GM23338 (cell line): ENCODE measurements around the gene DIDO1. TPM values are rescaled to one million over a fixed set of nuclear protein-coding genes. Genes with fewer than 3 reads are reported as not detected.

Experiments
- ATAC-seq: fragments of 200-7000 bp; cut with Tn5 transposase; 3 replicates; pipeline ENCODE4 v1.9.1; 2020
- DNase-seq: peaks from one replicate; pipeline ENCODE4 v3.0.0-alpha.2; 2015; ENCODE audit warnings: low spot score
- H2AFZ ChIP-seq: fragments of 200-600 bp; sonication (generic); 2 replicates; pipeline ENCODE4 v1.8.0; 2016; ENCODE audit warnings: antibody characterized with exemption, mild to moderate bottlenecking, moderate library complexity
- H3F3A ChIP-seq: fragments of 200-600 bp; sonication (generic); replicated peaks from 2 replicates; pipeline ENCODE4 v1.8.0; 2017; ENCODE audit warnings: antibody characterized with exemption, mixed run types, low read depth
- H3K27ac ChIP-seq: fragments of 200-600 bp; sonication (generic); 2 replicates; pipeline ENCODE4 v1.6.1; 2016; ENCODE audit warnings: low read depth
- H3K27me3 ChIP-seq: fragments of 200-600 bp; sonication (generic); 2 replicates; pipeline ENCODE4 v1.8.0; 2016; ENCODE audit warnings: mild to moderate bottlenecking, mixed run types, moderate library complexity; ENCODE audit not compliant: insufficient read depth
- H3K36me3 ChIP-seq: fragments of 200-600 bp; sonication (generic); 2 replicates; pipeline ENCODE4 v1.8.0; 2016; ENCODE audit warnings: mild to moderate bottlenecking; ENCODE audit not compliant: insufficient read depth
- H3K4me1 ChIP-seq: fragments of 200-600 bp; sonication (generic); 2 replicates; pipeline ENCODE4 v1.8.0; 2016; ENCODE audit warnings: mild to moderate bottlenecking, moderate library complexity; ENCODE audit not compliant: insufficient read depth
- H3K4me2 ChIP-seq: fragments of 200-600 bp; sonication (generic); 2 replicates; pipeline ENCODE4 v1.7.1; 2017; ENCODE audit warnings: mixed run types
- H3K4me3 ChIP-seq: fragments of 200-600 bp; sonication (generic); 2 replicates; pipeline ENCODE4 v1.6.1; 2016; ENCODE audit warnings: mixed run types
- H3K79me2 ChIP-seq: fragments of 200-600 bp; sonication (generic); replicated peaks from 2 replicates; pipeline ENCODE4 v1.8.0; 2017; ENCODE audit warnings: mild to moderate bottlenecking; ENCODE audit not compliant: insufficient read depth
- H3K9me2 ChIP-seq: fragments of 200-600 bp; sonication (generic); 2 replicates; pipeline ENCODE4 v1.8.0; 2017; ENCODE audit not compliant: insufficient read depth
- H4K20me1 ChIP-seq: fragments of 200-600 bp; sonication (generic); replicated peaks from 2 replicates; pipeline ENCODE4 v1.8.0; 2017; ENCODE audit warnings: mild to moderate bottlenecking; ENCODE audit not compliant: insufficient read depth
- H3K27ac Mint-ChIP-seq: 2 replicates; pipeline ENCODE4 v1.8.0; 2020; ENCODE audit warnings: inconsistent platforms, mild to moderate bottlenecking, moderate library complexity, mixed read lengths
- H3K27me3 Mint-ChIP-seq: 3 replicates; pipeline ENCODE4 v1.8.0; 2022; ENCODE audit warnings: low read depth, mild to moderate bottlenecking, moderate library complexity, mixed read lengths, inconsistent platforms; ENCODE audit not compliant: insufficient read depth, poor library complexity
- H3K36me3 Mint-ChIP-seq: 3 replicates; pipeline ENCODE4 v1.8.0; 2021; ENCODE audit warnings: low read depth, mild to moderate bottlenecking, inconsistent platforms, moderate library complexity, mixed read lengths
- H3K4me1 Mint-ChIP-seq: 3 replicates; pipeline ENCODE4 v1.8.0; 2020; ENCODE audit warnings: mild to moderate bottlenecking, inconsistent platforms, mixed read lengths
- H3K4me3 Mint-ChIP-seq: 3 replicates; pipeline ENCODE4 v1.8.0; 2021; ENCODE audit warnings: moderate library complexity, mild to moderate bottlenecking, inconsistent platforms, mixed read lengths
- H3K9me3 Mint-ChIP-seq: 3 replicates; pipeline ENCODE4 v1.8.0; 2020; ENCODE audit warnings: moderate library complexity, mild to moderate bottlenecking, inconsistent platforms, mixed read lengths
- CREB1 ChIP-seq: fragments of 250-450 bp; sonication (Bioruptor Pico); IDR thresholded peaks from 2 replicates; pipeline ENCODE4 v1.5.0; 2020; ENCODE audit warnings: low read depth, mild to moderate bottlenecking, moderate library complexity
- EZH2 ChIP-seq: fragments of 200-600 bp; sonication (generic); IDR thresholded peaks from one replicate; pipeline ENCODE4 v1.8.0; 2017; ENCODE audit warnings: antibody characterized with exemption, mild to moderate bottlenecking, low read depth; ENCODE audit not compliant: unreplicated experiment
- EZH2phosphoT487 ChIP-seq: fragments of 200-600 bp; sonication (generic); IDR thresholded peaks from one replicate; pipeline ENCODE4 v1.8.1; 2018; ENCODE audit warnings: antibody characterized with exemption; ENCODE audit not compliant: unreplicated experiment
- JUNB ChIP-seq: IDR thresholded peaks from one replicate; pipeline ENCODE4 v1.6.1; 2016; ENCODE audit warnings: antibody characterized with exemption; ENCODE audit not compliant: unreplicated experiment
- NANOG ChIP-seq: IDR thresholded peaks from 2 replicates; pipeline ENCODE4 v1.6.1; 2016; ENCODE audit warnings: antibody characterized with exemption, borderline replicate concordance
- POLR2AphosphoS5 ChIP-seq: IDR thresholded peaks from 2 replicates; pipeline ENCODE4 v1.6.1; 2016; ENCODE audit warnings: antibody characterized with exemption, low read depth
- STAT1 ChIP-seq: IDR thresholded peaks from one replicate; pipeline ENCODE4 v1.6.1; 2016; ENCODE audit warnings: antibody characterized with exemption; ENCODE audit not compliant: unreplicated experiment
- ZNF114 ChIP-seq: fragments of 250-450 bp; sonication (Bioruptor Pico); IDR thresholded peaks from 2 replicates; pipeline ENCODE4 v1.5.0; 2020; ENCODE audit warnings: mild to moderate bottlenecking, moderate library complexity
- ZNF331 ChIP-seq: fragments of 250-450 bp; sonication (Bioruptor Pico); IDR thresholded peaks from 2 replicates; pipeline ENCODE4 v1.5.0; 2020; ENCODE audit warnings: low read depth, mild to moderate bottlenecking, moderate library complexity
- polyA plus RNA-seq: library from polyadenylated mRNA; unstranded; fragments of >200 nt; fragmentation: Nextera tagmentation; extraction: Ambion mirVana; gene quantifications from 2 replicates; pipeline ENCODE4 v1.2.1, GENCODE V29; 2016
- total RNA-seq: library from RNA; depleted of rRNA; stranded (reverse); fragments of >200 nt; shearing (Covaris generic); gene quantifications from 2 replicates; pipeline ENCODE4 v1.2.3, GENCODE V29; 2014
- TF ChIP-seq, protein P1 (sequence below): fragments of 250-450 bp; sonication (Bioruptor Pico); IDR thresholded peaks from 2 replicates; pipeline ENCODE4 v1.5.0; 2020; ENCODE audit warnings: mild to moderate bottlenecking, moderate library complexity
- TF ChIP-seq, protein P2 (sequence below): IDR thresholded peaks from one replicate; pipeline ENCODE4 v1.6.1; 2018; ENCODE audit warnings: antibody characterized with exemption; ENCODE audit not compliant: unreplicated experiment
- TF ChIP-seq, protein P3 (sequence below): IDR thresholded peaks from 2 replicates; pipeline ENCODE4 v1.6.1; 2016; ENCODE audit warnings: antibody characterized with exemption
- TF ChIP-seq, protein P4 (sequence below), 2 experiments: fragments of 200-600 bp in 1 of 2; sonication (generic) in 1 of 2; conservative IDR thresholded peaks; 2 replicates each; pipeline versions ENCODE4 v1.5.1 to v1.6.1; 2016 to 2017; ENCODE audit warnings: antibody characterized with exemption in 2 of 2, low read depth in 2 of 2, mild to moderate bottlenecking in 2 of 2, moderate library complexity in 1 of 2

The DIDO1 gene
- total and polyA plus RNA-seq, 2 experiments from 2014 or later, result 72.4 to 162 TPM

DNA sequence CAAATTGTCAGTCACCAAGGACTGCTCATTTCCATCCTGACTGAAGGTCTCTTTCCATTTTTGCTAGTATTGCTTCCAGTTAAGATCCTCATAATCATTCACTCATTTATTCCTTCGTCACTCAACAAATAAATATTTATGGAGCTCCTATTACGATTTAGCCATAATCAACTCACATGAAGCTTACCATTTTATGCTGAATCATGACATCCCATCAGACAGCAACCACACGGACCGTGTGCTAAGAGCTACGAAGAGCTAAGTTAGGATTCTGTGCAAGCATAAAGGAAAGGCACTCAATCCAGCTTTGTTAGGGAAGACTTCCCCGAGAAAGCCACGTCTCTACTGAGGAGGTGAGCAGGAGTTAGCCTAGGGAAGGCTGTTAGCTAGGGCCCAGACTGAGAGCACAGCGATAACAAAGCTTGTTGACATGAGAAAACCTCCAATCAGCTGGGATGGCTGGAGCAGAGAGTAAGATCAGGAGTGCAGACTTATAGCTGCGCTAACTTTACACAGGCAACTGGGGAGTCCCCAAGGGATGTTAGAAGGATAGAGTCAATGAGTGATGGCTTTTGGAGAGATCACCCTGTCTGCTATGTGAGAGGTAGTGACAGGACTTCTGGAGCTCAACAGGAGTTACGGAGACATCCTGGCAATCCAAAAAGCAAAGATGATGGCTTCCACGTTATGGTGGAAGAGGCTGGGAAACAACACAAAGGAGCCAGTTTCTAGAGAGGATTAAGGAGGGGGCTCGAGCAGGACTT lies 9.1 kb upstream of the DIDO1 start:
- H3K36me3 Mint-ChIP-seq, result peaks cover 13% of the 10 kb centered on the region
- H3K36me3 ChIP-seq, result peaks cover 26% of the 10 kb centered on the region
- H3K79me2 ChIP-seq, result peaks cover 95% of the 10 kb centered on the region
- TF ChIP-seq, protein P1, sequence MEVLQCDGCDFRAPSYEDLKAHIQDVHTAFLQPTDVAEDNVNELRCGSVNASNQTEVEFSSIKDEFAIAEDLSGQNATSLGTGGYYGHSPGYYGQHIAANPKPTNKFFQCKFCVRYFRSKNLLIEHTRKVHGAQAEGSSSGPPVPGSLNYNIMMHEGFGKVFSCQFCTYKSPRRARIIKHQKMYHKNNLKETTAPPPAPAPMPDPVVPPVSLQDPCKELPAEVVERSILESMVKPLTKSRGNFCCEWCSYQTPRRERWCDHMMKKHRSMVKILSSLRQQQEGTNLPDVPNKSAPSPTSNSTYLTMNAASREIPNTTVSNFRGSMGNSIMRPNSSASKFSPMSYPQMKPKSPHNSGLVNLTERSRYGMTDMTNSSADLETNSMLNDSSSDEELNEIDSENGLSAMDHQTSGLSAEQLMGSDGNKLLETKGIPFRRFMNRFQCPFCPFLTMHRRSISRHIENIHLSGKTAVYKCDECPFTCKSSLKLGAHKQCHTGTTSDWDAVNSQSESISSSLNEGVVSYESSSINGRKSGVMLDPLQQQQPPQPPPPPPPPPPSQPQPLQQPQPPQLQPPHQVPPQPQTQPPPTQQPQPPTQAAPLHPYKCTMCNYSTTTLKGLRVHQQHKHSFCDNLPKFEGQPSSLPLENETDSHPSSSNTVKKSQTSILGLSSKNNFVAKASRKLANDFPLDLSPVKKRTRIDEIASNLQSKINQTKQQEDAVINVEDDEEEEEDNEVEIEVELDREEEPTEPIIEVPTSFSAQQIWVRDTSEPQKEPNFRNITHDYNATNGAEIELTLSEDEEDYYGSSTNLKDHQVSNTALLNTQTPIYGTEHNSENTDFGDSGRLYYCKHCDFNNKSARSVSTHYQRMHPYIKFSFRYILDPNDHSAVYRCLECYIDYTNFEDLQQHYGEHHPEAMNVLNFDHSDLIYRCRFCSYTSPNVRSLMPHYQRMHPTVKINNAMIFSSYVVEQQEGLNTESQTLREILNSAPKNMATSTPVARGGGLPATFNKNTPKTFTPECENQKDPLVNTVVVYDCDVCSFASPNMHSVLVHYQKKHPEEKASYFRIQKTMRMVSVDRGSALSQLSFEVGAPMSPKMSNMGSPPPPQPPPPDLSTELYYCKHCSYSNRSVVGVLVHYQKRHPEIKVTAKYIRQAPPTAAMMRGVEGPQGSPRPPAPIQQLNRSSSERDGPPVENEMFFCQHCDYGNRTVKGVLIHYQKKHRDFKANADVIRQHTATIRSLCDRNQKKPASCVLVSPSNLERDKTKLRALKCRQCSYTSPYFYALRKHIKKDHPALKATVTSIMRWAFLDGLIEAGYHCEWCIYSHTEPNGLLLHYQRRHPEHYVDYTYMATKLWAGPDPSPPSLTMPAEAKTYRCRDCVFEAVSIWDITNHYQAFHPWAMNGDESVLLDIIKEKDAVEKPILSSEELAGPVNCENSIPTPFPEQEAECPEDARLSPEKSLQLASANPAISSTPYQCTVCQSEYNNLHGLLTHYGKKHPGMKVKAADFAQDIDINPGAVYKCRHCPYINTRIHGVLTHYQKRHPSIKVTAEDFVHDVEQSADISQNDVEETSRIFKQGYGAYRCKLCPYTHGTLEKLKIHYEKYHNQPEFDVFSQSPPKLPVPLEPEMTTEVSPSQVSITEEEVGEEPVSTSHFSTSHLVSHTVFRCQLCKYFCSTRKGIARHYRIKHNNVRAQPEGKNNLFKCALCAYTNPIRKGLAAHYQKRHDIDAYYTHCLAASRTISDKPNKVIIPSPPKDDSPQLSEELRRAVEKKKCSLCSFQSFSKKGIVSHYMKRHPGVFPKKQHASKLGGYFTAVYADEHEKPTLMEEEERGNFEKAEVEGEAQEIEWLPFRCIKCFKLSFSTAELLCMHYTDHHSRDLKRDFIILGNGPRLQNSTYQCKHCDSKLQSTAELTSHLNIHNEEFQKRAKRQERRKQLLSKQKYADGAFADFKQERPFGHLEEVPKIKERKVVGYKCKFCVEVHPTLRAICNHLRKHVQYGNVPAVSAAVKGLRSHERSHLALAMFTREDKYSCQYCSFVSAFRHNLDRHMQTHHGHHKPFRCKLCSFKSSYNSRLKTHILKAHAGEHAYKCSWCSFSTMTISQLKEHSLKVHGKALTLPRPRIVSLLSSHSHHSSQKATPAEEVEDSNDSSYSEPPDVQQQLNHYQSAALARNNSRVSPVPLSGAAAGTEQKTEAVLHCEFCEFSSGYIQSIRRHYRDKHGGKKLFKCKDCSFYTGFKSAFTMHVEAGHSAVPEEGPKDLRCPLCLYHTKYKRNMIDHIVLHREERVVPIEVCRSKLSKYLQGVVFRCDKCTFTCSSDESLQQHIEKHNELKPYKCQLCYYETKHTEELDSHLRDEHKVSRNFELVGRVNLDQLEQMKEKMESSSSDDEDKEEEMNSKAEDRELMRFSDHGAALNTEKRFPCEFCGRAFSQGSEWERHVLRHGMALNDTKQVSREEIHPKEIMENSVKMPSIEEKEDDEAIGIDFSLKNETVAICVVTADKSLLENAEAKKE (CRISPR knock-in tag), result no peak
- TF ChIP-seq, protein P2, sequence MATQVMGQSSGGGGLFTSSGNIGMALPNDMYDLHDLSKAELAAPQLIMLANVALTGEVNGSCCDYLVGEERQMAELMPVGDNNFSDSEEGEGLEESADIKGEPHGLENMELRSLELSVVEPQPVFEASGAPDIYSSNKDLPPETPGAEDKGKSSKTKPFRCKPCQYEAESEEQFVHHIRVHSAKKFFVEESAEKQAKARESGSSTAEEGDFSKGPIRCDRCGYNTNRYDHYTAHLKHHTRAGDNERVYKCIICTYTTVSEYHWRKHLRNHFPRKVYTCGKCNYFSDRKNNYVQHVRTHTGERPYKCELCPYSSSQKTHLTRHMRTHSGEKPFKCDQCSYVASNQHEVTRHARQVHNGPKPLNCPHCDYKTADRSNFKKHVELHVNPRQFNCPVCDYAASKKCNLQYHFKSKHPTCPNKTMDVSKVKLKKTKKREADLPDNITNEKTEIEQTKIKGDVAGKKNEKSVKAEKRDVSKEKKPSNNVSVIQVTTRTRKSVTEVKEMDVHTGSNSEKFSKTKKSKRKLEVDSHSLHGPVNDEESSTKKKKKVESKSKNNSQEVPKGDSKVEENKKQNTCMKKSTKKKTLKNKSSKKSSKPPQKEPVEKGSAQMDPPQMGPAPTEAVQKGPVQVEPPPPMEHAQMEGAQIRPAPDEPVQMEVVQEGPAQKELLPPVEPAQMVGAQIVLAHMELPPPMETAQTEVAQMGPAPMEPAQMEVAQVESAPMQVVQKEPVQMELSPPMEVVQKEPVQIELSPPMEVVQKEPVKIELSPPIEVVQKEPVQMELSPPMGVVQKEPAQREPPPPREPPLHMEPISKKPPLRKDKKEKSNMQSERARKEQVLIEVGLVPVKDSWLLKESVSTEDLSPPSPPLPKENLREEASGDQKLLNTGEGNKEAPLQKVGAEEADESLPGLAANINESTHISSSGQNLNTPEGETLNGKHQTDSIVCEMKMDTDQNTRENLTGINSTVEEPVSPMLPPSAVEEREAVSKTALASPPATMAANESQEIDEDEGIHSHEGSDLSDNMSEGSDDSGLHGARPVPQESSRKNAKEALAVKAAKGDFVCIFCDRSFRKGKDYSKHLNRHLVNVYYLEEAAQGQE, result no peak
- TF ChIP-seq STAT1 (no peak), ZNF331 (no peak), POLR2AphosphoS5 (no peak), ZNF114 (no peak), CREB1 (CRISPR knock-in tag) (no peak), EZH2phosphoT487 (no peak), EZH2 (no peak), JUNB (no peak), NANOG (no peak)
- TF ChIP-seq, protein P3, sequence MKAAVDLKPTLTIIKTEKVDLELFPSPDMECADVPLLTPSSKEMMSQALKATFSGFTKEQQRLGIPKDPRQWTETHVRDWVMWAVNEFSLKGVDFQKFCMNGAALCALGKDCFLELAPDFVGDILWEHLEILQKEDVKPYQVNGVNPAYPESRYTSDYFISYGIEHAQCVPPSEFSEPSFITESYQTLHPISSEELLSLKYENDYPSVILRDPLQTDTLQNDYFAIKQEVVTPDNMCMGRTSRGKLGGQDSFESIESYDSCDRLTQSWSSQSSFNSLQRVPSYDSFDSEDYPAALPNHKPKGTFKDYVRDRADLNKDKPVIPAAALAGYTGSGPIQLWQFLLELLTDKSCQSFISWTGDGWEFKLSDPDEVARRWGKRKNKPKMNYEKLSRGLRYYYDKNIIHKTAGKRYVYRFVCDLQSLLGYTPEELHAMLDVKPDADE, result no peak
- TF ChIP-seq, protein P4, sequence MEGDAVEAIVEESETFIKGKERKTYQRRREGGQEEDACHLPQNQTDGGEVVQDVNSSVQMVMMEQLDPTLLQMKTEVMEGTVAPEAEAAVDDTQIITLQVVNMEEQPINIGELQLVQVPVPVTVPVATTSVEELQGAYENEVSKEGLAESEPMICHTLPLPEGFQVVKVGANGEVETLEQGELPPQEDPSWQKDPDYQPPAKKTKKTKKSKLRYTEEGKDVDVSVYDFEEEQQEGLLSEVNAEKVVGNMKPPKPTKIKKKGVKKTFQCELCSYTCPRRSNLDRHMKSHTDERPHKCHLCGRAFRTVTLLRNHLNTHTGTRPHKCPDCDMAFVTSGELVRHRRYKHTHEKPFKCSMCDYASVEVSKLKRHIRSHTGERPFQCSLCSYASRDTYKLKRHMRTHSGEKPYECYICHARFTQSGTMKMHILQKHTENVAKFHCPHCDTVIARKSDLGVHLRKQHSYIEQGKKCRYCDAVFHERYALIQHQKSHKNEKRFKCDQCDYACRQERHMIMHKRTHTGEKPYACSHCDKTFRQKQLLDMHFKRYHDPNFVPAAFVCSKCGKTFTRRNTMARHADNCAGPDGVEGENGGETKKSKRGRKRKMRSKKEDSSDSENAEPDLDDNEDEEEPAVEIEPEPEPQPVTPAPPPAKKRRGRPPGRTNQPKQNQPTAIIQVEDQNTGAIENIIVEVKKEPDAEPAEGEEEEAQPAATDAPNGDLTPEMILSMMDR (conservative IDR thresholded peaks at IDR 0.05; ENCODE audit: low read depth in 2 of 2), result no peak
- peaks cover 47% of the 10 kb centered on the region for H3F3A ChIP-seq
- peaks cover 29% of the 10 kb centered on the region for H3K4me1 Mint-ChIP-seq
- peak overlapping the region; percentile 94 for H3K27ac ChIP-seq
- no peak overlapping the region for H3K4me3 Mint-ChIP-seq
- no peak overlapping the region for H3K27ac Mint-ChIP-seq
- H3K9me3 Mint-ChIP-seq, result peaks cover 3% of the 10 kb centered on the region; the same call in 1 of the 3 replicates
- peaks cover 11% of the 10 kb centered on the region for H3K27me3 Mint-ChIP-seq
- peaks cover 57% of the 10 kb centered on the region for H4K20me1 ChIP-seq
- no peak for DNase-seq
- peak overlapping the region; percentile 100 for H3K4me3 ChIP-seq
- no peak for ATAC-seq
- no peak overlapping the region for H2AFZ ChIP-seq
- peaks cover 74% of the 10 kb centered on the region for H3K4me1 ChIP-seq
- no peaks in the 10 kb centered on the region for H3K27me3 ChIP-seq
- H3K4me2 ChIP-seq, result peak overlapping the region; percentile 97
- no peaks in the 10 kb centered on the region for H3K9me2 ChIP-seq
